NCI-H2227 (cell line): Measurements from ENCODE around the gene CACNG6.
"Not testable (repeated sequence)": the region's sequence is repeated elsewhere in the genome, so short reads cannot be mapped to it uniquely, and the experiment has no call there.

Experiments used
- DNase-seq: peaks from one replicate; lab custom pipeline; 2025; ENCODE audit not compliant: unreplicated experiment; lab: John Stamatoyannopoulos, UW

Gene CACNG6

DNA sequence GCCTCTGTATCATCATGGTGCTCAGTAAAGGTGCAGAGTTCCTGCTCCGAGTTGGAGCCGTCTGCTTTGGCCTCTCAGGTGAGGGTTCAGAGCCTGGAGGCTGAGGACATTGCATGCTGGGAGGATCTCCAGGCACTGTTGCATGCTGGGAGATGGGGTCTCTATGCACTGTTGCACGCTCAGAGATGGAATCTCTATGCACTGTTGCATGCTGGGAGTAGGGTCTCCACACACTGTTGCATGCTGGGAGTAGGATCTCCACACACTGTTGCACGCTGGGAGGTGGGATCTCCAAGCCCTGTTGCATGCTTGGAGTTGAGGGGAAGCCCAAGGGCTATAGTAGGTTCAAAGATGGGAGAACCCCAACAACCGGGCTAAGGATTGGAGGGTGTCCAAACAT lies 8.3 kb downstream of the CACNG6 start:
- DNase-seq = no peak

- no peak for DNase-seq
These were observed 10.1 kb downstream of the CACNG6 start for GRCh38 chr19:54001496-54001895.

DNA sequence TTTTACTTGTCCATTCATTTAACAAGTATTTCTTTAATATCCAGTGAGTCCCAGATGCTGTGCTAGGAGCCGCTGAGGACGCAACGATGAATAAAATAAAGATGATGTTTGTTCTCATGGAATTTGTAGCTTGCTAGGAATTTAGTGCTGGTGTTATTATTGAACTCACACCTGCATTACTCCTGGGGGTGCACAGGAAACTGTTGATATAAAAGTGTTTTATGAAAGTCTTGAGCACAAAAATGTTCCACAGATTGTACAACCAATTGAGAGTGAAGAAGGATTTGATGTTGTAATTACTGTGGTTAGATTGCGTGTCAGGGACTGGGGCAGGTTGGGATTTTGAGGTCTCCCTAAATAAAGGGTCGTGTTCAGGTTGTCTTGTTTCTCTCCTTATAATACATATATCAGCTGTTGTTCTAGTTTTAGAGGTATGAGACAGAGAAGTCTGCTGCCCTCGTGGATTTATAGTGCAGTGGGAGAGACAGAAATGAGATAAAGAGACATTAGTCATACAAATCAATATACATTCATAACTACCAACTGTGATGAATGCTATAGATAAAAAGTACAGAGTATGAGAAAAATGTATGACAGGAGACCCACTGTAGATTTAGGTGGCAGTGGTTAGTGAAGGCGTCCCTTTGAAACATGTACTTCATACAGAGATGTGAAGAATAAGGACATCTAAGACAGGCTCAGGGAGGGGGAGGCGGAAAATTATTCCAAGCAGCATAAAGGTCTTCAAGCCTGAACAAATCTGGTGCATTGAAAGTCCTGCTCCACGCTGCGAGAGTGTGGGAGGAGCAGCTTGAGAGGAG lies 11.3 kb downstream of the CACNG6 start:
- DNase-seq = no peak

DNA sequence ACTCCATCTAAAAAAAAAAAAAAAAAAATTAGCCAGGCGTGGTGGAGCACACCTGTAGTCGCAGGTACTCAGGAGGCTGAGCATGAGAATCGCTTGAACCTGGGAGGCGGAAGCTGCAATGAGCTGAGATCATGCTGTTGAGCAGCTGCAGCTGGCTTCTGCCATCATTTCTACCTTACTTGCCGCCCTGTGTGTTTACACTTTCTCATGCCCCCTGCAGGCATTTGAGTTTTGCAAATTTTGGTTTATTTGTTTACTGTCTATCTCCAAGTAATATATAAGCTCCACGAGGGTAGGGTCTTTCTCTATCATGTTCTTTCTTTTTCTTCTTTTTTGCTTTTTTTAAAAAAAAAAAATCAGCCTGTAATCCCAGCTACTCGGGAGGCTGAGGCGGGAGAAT lies 18.0 kb downstream of the CACNG6 start:
- DNase-seq = no peak

- DNase-seq = no peak
These were observed 19.0 kb downstream of the CACNG6 start for GRCh38 chr19:54010474-54010873.

- no peak for DNase-seq
These were observed 20.2 kb downstream of the CACNG6 start for GRCh38 chr19:54011507-54012211.

DNA sequence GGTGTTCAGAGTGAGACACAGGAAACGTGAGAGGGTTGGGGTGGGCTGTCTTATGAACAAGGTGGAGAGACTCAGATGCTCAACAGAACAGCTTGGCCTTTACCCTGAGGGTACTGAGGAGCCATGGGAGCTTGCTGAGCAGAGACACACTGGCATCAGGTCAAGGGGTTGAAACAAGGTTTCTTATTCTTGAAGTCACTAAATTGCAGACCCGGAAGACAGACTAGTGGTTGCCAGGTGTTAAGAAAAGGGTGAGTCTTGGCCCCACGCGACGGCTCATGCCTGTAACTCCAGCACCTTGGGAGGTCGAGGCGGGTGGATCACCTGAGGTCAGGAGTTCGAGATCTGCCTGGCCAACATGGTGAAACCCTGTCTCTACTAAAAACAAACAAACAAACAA lies 22.4 kb downstream of the CACNG6 start:
- DNase-seq = no peak

DNA sequence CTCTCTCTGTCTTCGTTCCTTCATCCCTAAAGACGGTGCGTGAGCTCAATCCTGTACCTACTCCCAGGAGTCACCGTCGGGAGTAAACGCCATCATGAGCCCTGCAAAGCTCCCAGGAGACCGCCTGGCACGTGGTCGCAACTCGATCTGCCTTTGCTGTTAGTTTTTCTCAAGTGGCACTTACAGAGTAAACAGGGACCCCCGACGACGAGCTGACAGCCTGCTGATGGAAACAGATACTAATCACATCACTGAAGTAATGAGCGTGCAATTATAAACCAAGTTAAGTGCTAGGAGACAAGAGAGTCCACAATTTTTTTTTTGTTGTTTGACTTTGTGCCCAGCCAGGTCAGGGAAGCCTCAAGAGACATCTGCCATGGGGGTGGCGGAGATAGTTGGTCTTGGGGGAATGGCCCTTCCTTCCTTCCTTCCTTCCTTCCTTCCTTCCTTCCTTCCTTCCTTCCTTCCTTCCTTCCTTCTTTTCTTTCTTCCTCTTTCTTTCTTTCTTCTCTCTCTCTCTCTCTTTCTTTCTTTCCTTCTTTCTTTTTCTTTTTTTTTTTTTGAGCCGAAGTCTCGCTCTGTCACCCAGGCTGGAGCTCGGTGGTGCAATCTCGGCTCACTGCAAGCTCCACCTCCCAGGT lies 23.6 kb downstream of the CACNG6 start:
- peak; percentile 57 for DNase-seq

- DNase-seq = no peak
These were observed 25.8 kb downstream of the CACNG6 start for GRCh38 chr19:54017261-54017660.

DNA sequence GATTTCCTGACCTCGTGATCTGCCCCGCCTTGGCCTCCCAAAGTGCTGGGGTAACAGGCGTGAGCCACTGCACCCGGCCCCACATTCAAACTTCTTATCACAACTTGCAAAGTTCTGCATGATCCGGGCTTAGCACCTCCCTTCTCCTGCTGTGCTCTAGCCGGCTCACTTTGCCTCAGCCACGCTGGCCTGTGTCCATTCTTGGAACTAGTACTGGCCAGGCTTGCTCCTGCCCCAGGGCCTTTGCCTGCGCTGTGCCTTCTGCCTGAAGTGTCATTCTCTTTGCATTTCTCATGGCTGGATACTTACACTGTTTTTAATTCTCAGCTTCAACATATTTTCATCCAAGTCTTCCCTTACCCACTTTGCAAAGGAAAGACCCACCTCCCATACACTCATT lies 29.9 kb downstream of the CACNG6 start:
- DNase-seq = no peak

- DNase-seq = no peak
These were observed 30.5 kb downstream of the CACNG6 start for GRCh38 chr19:54021932-54022331.

GRCh38 chr19:54023191-54023590 lies 31.8 kb downstream of the CACNG6 start:
- no peak for DNase-seq

DNA sequence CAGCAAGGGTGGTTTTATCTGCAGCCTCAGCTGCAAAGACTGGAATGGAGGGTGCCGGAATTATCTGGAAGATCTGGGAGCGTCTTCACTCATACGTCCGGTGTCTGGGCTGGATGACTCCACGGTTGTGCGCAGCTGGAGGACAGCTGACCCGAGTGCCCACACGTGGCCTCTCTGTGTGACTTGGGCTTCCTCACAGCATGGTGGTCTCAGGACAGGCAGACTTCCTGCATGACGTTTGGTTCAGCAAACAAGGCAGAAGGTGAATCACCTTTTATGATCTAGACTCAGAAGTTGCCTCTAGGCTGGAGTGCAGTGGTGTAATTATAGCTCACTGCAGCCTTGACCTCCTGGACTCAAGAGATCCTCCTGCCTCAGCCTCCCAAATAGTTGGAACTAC lies 33.2 kb downstream of the CACNG6 start:
- no peak for DNase-seq

GRCh38 chr19:54026656-54027055 lies 35.2 kb downstream of the CACNG6 start:
- DNase-seq = no peak

DNA sequence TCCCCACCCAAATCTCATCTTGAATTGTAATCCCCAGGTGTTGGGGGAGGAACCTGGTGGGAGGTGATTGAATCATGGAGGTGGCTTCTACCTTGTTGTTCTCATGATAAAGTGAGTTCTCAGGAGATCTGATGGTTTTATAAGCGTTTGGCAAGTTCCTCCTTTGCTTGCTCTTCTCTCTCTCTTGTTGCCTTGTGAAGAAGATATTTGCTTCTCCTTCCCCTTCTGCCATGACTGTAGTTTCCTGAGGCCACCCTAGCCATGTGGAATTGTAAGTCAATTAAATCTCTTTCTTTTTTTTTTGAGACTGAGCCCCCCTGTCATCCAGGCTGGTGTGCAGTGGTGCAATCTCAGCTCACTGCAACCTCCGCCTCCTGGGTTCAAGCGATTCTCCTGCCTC lies 37.9 kb downstream of the CACNG6 start:
- DNase-seq = no peak

DNA sequence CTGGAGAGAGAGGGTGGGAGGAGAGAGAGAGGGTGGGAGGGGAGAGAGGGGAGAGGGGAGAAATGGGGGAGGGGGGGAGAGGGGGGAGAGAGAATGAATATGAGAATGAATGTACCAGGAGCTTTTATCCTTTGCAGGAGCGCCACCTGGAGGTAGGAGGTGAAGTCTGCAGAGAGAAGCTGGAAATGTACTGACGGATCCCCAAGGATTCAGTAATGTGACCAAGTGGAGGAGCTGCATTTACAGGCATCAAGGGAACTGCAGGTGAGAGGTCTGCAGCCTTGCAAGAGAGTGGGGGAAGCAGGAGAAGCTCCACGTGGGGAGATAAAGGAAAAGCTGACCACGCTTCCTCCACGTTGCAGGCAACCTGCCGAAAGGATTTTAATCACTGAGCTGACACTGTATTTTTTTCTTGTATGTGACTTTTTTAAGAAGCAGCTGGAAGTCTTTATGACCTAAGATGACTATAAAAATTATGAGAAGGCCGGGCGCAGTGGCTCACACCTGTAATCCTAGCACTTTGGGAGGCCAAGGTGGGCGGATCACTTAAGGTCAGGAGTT lies 38.6 kb downstream of the CACNG6 start:
- peak; percentile 93 for DNase-seq

DNA sequence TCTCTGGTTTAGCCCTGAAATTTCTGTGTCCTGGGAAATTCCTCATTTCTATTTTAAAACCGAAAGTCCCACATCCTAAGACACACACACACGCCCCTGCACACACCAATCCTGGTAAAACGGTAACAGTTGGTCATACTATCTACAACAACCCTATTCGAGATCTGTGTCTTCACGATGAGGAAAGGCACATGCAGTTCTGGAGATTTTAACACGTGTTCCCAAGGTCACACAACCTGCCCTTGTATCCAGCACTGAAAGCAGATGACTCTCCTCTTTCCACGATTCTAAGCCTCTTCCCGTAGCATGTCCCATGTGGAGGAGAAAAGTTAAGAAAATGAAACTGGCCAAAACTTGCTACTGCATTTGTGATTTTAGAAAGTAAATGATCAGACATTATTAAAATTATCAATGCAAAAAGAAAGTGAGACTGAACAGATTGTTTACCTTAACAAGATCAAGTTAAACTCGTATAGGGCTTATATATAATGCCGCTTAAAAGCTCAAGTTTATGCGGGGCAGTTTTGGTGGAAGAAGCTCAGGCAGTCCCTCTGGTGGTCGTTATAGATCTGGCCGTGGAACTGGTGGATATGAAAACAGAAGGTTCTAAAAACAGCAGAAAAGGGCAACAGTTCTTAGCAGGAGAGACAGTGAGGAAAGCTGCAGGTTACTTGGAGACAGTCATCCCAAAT lies 39.6 kb downstream of the CACNG6 start:
- DNase-seq = peak; percentile 47

DNA sequence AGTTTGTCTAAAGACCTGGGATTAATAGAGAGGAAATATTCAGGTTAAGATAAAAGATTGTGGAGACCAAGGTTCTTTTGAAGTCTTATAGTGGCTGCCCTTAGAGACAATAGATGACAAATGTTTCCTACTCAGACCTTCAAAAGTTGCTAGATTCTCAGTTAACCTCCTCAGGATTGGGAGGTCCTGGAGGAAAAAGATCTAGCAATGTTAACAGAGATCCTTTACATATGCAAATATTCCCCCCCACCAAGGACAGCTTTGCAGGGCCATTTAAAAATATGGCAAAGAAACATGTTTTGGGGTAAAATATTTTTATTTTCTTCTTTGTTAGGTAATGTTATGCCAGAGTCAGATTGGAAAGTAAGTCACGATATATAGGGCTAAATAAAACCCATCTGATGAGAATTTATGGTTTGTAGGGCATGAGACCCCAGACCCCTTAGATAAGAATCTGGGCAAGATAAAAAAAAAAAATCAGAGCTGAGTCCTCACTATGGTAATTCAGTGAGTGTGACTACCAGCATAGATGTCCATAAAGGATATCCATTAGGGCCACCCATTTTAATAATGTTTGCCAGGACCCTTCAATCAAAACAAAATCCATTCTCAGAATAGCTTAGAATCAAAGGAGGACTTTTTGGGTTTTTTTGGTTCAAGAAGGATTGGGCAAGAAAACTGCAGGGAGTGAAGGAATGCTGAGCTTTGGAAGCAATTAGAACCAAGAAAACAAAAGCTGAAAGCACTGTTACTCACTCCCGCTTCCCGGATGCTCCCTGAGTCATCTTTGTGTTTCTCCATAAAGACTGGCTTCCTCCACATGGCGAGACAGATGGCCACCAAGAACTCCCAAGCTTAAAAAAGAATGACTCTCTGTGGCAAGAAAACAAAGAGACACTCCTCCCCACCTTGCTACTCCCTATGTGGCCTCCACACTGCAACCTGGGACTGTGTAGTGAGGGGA lies 44.1 kb downstream of the CACNG6 start:
- DNase-seq = no peak

- not testable (repeated sequence) for DNase-seq
These were observed 45.1 kb downstream of the CACNG6 start for GRCh38 chr19:54036542-54036941.

- no peak for DNase-seq
These were observed 48.6 kb downstream of the CACNG6 start for GRCh38 chr19:54040003-54040402.
